WTC11 (cell line): ENCODE data around the gene TCP11. TPM values are rescaled to one million over a fixed set of nuclear protein-coding genes. Genes with fewer than 3 reads are reported as not detected.

ENCODE experiments used
- ATAC-seq: fragments of 200-7000 bp; cut with Tn5 transposase; 2 replicates; pipeline ENCODE4 v1.10.0; 2021; ENCODE audit warnings: mild to moderate bottlenecking, moderate library complexity
- CTCF ChIA-PET: fragments of 300-600 bp; sonication (Branson Sonifier 250); formaldehyde crosslinking; loops from one replicate; lab custom pipeline; 2021; ENCODE audit warnings: antibody characterized with exemption; lab: Charles Lee
- POLR2A ChIA-PET: fragments of 350-600 bp; sonication (Branson Sonifier 250); formaldehyde crosslinking; loops from one replicate; lab custom pipeline; 2021; ENCODE audit warnings: antibody characterized with exemption; lab: Charles Lee
- DNase-seq: peaks from one replicate; pipeline ENCODE4 v3.0.0; 2021; ENCODE audit warnings: low spot score
- H3K27ac Mint-ChIP-seq: 2 replicates; pipeline ENCODE4 v1.8.0; 2021; ENCODE audit warnings: mixed read lengths
- H3K27me3 Mint-ChIP-seq: 2 replicates; pipeline ENCODE4 v1.8.0; 2021; ENCODE audit warnings: low read depth, mild to moderate bottlenecking, moderate library complexity, mixed read lengths
- H3K36me3 Mint-ChIP-seq: 2 replicates; pipeline ENCODE4 v1.8.0; 2021; ENCODE audit warnings: mixed read lengths
- H3K4me1 Mint-ChIP-seq: 2 replicates; pipeline ENCODE4 v1.8.0; 2022; ENCODE audit warnings: mixed read lengths
- H3K4me3 Mint-ChIP-seq: 2 replicates; pipeline ENCODE4 v1.8.0; 2021; ENCODE audit warnings: mild to moderate bottlenecking, moderate library complexity, mixed read lengths
- H3K9me3 Mint-ChIP-seq: 2 replicates; pipeline ENCODE4 v1.8.0; 2021; ENCODE audit warnings: mixed read lengths
- ETV6 ChIP-seq: sonication (generic); formaldehyde crosslinking; IDR thresholded peaks from 2 replicates; pipeline ENCODE4 v1.8.1; 2022; ENCODE audit warnings: mild to moderate bottlenecking, missing genetic modification reagents
- GABPB1 ChIP-seq: sonication (generic); formaldehyde crosslinking; IDR thresholded peaks from 2 replicates; pipeline ENCODE4 v1.8.1; 2023; ENCODE audit warnings: mild to moderate bottlenecking, missing genetic modification reagents
- GRHL2 ChIP-seq: fragments of 250-450 bp; sonication (Bioruptor Pico); IDR thresholded peaks from 2 replicates; pipeline ENCODE4 v1.8.0; 2022; ENCODE audit warnings: mild to moderate bottlenecking, moderate library complexity; ENCODE audit not compliant: insufficient replicate concordance, severe bottlenecking
- IRF1 ChIP-seq: sonication (generic); formaldehyde crosslinking; IDR thresholded peaks from 2 replicates; pipeline ENCODE4 v1.8.0; 2023; ENCODE audit warnings: missing genetic modification reagents
- RELA ChIP-seq: sonication (generic); formaldehyde crosslinking; IDR thresholded peaks from 2 replicates; pipeline ENCODE4 v1.8.1; 2022; ENCODE audit warnings: missing genetic modification reagents, mild to moderate bottlenecking, borderline replicate concordance
- USF1 ChIP-seq: sonication (generic); formaldehyde crosslinking; IDR thresholded peaks from 2 replicates; pipeline ENCODE4 v1.8.0; 2022; ENCODE audit warnings: mild to moderate bottlenecking, missing genetic modification reagents
- ZNF138 ChIP-seq: sonication (generic); formaldehyde crosslinking; conservative IDR thresholded peaks from 2 replicates; pipeline ENCODE4 v1.8.1; 2022; ENCODE audit warnings: mild to moderate bottlenecking, moderate library complexity, missing genetic modification reagents
- ZNF263 ChIP-seq: sonication (generic); formaldehyde crosslinking; IDR thresholded peaks from 2 replicates; pipeline ENCODE4 v1.8.1; 2022; ENCODE audit warnings: low read depth, mild to moderate bottlenecking, moderate library complexity, missing genetic modification reagents
- total RNA-seq: library from RNA; stranded (reverse); gene quantifications from 3 replicates; pipeline ENCODE4 v1.2.3, GENCODE V29; 2021
- TF ChIP-seq, protein P1 (sequence below): sonication (generic); formaldehyde crosslinking; IDR thresholded peaks from 2 replicates; pipeline ENCODE4 v1.8.1; 2023; ENCODE audit warnings: mild to moderate bottlenecking, missing genetic modification reagents
- TF ChIP-seq, protein P2 (sequence below): sonication (generic); formaldehyde crosslinking; IDR thresholded peaks from 2 replicates; pipeline ENCODE4 v1.8.0; 2023; ENCODE audit warnings: mild to moderate bottlenecking, missing genetic modification reagents
- TF ChIP-seq, protein P3 (sequence below): sonication (generic); formaldehyde crosslinking; IDR thresholded peaks from 2 replicates; pipeline ENCODE4 v1.8.1; 2023; ENCODE audit warnings: mild to moderate bottlenecking, missing genetic modification reagents
- TF ChIP-seq, protein P4 (sequence below): fragments of 200-600 bp; IDR thresholded peaks from 2 replicates; pipeline ENCODE4 v1.8.0; 2022; ENCODE audit warnings: antibody characterized with exemption
- TF ChIP-seq, protein P5 (sequence below): sonication (generic); formaldehyde crosslinking; IDR thresholded peaks from 2 replicates; pipeline ENCODE4 v1.8.1; 2022; ENCODE audit warnings: mild to moderate bottlenecking, moderate library complexity, missing genetic modification reagents

Gene TCP11
- total RNA-seq, 1 experiment from 2014 or later: not detected

- Mint-ChIP-seq H3K9me3 (no peaks in the 10 kb centered on the region), H3K27ac (no peak overlapping the region), H3K27me3 (peaks cover 56% of the 10 kb centered on the region), H3K36me3 (no peaks in the 10 kb centered on the region), H3K4me1 (peaks cover 30% of the 10 kb centered on the region), H3K4me3 (0 out of 2 replicates have a peak overlapping the region, but pooled peaks have one; percentile 45)
- CTCF ChIA-PET: interaction anchor here (0.6 to 6.5 kb wide), 23 partner anchors 8 to 302 kb away, joined by 3 to 102 read pairs (median 4); partner anchors contain the start of genes SCUBE3, TAF11 and ZNF76
- ATAC-seq: no peak
- POLR2A ChIA-PET: interaction anchor here (0.9 to 1.4 kb wide), 2 partner anchors 66 to 93 kb away, joined by 3 to 4 read pairs; partner anchors contain the start of gene SCUBE3
- TF ChIP-seq, protein P1, sequence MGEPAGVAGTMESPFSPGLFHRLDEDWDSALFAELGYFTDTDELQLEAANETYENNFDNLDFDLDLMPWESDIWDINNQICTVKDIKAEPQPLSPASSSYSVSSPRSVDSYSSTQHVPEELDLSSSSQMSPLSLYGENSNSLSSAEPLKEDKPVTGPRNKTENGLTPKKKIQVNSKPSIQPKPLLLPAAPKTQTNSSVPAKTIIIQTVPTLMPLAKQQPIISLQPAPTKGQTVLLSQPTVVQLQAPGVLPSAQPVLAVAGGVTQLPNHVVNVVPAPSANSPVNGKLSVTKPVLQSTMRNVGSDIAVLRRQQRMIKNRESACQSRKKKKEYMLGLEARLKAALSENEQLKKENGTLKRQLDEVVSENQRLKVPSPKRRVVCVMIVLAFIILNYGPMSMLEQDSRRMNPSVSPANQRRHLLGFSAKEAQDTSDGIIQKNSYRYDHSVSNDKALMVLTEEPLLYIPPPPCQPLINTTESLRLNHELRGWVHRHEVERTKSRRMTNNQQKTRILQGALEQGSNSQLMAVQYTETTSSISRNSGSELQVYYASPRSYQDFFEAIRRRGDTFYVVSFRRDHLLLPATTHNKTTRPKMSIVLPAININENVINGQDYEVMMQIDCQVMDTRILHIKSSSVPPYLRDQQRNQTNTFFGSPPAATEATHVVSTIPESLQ (CRISPR knock-in tag): no peak
- TF ChIP-seq, protein P2, sequence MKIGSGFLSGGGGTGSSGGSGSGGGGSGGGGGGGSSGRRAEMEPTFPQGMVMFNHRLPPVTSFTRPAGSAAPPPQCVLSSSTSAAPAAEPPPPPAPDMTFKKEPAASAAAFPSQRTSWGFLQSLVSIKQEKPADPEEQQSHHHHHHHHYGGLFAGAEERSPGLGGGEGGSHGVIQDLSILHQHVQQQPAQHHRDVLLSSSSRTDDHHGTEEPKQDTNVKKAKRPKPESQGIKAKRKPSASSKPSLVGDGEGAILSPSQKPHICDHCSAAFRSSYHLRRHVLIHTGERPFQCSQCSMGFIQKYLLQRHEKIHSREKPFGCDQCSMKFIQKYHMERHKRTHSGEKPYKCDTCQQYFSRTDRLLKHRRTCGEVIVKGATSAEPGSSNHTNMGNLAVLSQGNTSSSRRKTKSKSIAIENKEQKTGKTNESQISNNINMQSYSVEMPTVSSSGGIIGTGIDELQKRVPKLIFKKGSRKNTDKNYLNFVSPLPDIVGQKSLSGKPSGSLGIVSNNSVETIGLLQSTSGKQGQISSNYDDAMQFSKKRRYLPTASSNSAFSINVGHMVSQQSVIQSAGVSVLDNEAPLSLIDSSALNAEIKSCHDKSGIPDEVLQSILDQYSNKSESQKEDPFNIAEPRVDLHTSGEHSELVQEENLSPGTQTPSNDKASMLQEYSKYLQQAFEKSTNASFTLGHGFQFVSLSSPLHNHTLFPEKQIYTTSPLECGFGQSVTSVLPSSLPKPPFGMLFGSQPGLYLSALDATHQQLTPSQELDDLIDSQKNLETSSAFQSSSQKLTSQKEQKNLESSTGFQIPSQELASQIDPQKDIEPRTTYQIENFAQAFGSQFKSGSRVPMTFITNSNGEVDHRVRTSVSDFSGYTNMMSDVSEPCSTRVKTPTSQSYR (CRISPR knock-in tag): no peak
- TF ChIP-seq RELA (CRISPR knock-in tag): no peak
- TF ChIP-seq IRF1 (CRISPR knock-in tag): no peak
- TF ChIP-seq USF1 (CRISPR knock-in tag): no peak
- no peak for TF ChIP-seq GABPB1 (CRISPR knock-in tag)
- TF ChIP-seq, protein P3, sequence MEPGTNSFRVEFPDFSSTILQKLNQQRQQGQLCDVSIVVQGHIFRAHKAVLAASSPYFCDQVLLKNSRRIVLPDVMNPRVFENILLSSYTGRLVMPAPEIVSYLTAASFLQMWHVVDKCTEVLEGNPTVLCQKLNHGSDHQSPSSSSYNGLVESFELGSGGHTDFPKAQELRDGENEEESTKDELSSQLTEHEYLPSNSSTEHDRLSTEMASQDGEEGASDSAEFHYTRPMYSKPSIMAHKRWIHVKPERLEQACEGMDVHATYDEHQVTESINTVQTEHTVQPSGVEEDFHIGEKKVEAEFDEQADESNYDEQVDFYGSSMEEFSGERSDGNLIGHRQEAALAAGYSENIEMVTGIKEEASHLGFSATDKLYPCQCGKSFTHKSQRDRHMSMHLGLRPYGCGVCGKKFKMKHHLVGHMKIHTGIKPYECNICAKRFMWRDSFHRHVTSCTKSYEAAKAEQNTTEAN: no peak
- TF ChIP-seq ETV6 (CRISPR knock-in tag): no peak
- DNase-seq: no peak
These were observed 6.3 kb upstream of the TCP11 start for GRCh38 chr6:35147486-35147885.

- ChIA-PET POLR2A (no interaction called here), CTCF (interaction anchor here (0.6 to 6.5 kb wide), 13 partner anchors 16 to 199 kb away, joined by 3 to 102 read pairs (median 3); partner anchors contain the start of gene SCUBE3)
- Mint-ChIP-seq H3K36me3 (no peaks in the 10 kb centered on the region), H3K27me3 (peaks cover 58% of the 10 kb centered on the region), H3K4me3 (no peak overlapping the region), H3K27ac (no peak overlapping the region), H3K9me3 (no peaks in the 10 kb centered on the region)
- no peak for DNase-seq
- TF ChIP-seq ZNF138 (CRISPR knock-in tag) (no peak), GABPB1 (CRISPR knock-in tag) (no peak), ZNF263 (no peak), GRHL2 (CRISPR knock-in tag) (no peak)
- TF ChIP-seq, protein P4, sequence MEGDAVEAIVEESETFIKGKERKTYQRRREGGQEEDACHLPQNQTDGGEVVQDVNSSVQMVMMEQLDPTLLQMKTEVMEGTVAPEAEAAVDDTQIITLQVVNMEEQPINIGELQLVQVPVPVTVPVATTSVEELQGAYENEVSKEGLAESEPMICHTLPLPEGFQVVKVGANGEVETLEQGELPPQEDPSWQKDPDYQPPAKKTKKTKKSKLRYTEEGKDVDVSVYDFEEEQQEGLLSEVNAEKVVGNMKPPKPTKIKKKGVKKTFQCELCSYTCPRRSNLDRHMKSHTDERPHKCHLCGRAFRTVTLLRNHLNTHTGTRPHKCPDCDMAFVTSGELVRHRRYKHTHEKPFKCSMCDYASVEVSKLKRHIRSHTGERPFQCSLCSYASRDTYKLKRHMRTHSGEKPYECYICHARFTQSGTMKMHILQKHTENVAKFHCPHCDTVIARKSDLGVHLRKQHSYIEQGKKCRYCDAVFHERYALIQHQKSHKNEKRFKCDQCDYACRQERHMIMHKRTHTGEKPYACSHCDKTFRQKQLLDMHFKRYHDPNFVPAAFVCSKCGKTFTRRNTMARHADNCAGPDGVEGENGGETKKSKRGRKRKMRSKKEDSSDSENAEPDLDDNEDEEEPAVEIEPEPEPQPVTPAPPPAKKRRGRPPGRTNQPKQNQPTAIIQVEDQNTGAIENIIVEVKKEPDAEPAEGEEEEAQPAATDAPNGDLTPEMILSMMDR: no peak
- TF ChIP-seq, protein P5, sequence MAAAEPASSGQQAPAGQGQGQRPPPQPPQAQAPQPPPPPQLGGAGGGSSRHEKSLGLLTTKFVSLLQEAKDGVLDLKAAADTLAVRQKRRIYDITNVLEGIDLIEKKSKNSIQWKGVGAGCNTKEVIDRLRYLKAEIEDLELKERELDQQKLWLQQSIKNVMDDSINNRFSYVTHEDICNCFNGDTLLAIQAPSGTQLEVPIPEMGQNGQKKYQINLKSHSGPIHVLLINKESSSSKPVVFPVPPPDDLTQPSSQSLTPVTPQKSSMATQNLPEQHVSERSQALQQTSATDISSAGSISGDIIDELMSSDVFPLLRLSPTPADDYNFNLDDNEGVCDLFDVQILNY (CRISPR knock-in tag): no peak
- TF ChIP-seq, all 79 proteins: peak for 0
- H3K4me1 Mint-ChIP-seq: peaks cover 30% of the 10 kb centered on the region
- no peak for ATAC-seq
These were observed 5.9 kb upstream of the TCP11 start for GRCh38 chr6:35147026-35147425.
